HG03066 (cell line): ENCODE results near the gene SLC35E2B.
"Not testable (repeated sequence)": the region's sequence is repeated elsewhere in the genome, so short reads cannot be mapped to it uniquely, and the experiment has no call there.

Experiments used
- ATAC-seq: cut with Tn5 transposase; IDR thresholded peaks from one replicate; pipeline ENCODE4 v1.9.1; 2021; ENCODE audit warnings: low read depth; ENCODE audit not compliant: unreplicated experiment

Gene SLC35E2B

DNA sequence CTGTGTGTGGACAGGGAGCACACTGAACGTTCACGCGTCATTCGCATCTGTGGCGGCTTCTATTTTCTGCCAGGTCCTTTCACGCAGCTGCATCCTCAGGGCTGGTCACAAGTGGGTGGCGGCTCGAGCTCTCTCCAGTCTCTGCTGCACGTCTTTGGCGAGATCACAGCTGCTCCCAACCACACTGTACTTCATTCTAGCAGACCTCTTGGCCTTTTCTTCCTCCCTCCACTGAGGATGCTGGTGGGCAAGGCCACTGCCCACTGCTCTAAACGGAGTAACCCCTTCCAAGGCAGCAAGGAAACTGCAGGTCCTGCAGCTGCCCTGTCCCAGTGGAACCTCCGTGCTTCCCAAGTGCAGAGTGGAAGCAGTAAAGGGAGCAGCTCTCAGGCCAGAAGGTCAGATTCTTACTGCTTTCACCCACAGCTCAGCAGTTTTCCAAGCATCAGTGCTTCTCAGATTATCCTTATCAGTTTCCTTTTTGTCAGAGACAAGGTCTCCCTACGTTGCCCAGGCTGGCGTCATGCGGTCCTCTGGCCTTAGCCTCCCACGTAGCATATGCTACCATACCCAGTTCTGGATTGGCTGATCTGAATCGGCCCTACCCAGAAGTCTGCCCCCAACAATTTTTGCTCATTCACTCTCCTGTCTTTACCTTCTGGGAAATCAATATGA lies 44.9 kb downstream of the SLC35E2B start:
- ATAC-seq = not testable (repeated sequence)

DNA sequence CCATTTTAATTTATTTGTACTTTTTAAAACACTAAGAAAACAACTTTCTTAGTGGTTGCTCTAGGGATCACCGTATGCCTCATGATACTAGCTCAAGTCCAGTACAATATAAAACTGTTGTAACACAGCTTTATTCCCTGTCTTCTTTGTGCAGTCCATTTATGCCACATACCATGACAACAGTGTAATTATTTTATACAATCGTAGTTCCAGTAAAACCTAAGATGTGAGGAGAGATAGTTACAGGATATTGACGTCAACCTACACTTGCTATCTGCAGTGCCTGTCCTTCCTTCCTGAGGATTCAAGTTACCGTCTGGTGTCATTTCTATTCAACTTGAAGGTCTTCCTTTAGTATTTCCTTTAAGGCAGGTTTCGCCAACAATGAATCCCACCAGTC lies 46.3 kb downstream of the SLC35E2B start:
- not testable (repeated sequence) for ATAC-seq

DNA sequence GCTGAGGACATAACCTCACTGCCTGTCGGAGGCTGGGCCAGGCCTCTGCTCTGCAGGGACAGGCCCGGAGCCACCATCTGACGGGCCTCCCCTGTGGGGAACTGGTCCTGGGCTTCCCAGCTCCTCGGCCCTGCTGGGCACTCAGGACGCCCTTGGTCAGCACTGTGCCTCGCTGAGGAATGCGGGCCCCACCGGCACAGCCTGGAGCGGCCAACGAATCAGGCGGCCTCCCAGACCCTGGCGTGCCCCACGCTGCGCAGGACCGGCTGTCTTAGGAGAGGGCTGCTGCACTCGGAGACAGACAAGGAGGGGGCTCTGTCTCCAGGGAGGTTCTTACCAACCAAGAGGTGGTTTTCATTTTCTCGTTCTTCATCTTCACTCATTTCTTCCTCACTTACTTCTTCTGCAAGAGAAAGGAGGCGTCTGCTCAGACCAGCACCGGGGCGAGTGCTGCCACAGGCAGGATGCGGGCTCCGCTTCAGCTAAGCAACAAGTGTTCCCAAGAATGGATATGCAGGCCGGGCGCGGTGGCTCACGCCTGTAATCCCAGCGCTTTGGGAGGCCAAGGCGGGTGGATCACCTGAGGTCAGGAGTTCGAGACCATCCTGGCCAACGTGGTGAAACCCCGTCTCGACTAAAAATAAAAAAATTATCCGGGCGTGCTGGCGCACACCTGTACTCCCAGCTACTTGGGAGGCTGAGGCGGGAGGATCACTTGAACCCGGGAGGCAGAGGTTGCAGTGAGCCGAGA lies 51.7 kb downstream of the SLC35E2B start:
- ATAC-seq = not testable (repeated sequence)

DNA sequence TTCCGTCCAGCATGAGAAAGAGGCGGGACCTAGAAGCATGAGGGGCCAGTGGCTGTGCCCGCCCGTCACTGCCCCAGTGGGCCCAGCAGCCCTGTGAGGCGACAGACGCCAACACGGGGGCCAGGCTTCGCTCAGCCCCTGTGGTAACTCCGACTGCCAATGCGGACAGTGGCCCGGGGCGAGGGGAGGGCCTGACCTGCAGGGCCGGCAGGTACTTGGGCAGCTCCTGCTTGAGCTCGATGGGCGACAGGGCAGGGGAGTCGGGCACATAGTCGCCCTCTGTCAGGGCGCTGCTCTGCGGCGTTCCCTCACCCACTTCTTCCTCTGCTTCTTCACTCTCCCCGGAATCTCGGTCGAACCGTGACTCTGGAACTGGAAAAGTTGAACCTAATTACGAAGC lies 52.5 kb downstream of the SLC35E2B start:
- not testable (repeated sequence) for ATAC-seq

DNA sequence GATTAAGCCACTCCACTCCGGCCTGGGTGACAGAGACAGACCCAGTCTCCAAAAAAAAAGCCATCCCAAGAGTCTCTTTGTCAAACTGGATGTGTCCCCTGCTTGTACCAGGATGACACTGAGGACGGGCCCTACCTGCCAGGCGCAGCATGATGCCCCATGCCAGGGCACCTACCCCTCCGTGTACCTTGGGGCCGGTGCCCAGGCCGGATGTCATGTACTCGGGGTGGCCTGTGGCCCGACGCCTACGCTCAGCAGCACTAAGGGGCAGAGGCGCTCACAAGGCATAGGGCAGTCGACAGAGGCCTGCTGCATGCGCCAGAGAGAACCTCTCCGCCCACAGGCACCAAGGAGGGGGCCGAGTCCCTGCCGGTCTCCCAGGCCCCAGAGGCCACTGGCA lies 53.2 kb downstream of the SLC35E2B start:
- ATAC-seq = not testable (repeated sequence)

DNA sequence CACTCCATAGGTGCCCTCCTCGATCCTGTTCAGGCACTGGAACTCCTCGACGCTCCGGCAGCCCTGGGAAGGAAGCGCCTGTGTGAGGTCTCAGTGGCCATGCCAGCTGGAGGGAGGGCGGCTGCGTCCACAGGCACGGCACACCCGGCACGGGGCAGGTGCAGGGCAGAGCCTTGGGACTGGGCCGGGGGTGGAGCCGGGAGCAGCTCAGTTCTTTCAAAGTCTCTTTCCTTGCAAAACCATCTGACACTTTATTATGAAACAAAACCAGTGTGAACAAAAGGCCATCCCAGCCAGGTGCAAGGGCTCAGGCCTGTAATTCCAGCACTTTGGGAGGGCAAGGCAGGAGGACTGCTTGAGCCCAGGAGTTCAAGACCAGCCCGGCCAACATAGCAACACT lies 54.1 kb downstream of the SLC35E2B start:
- not testable (repeated sequence) for ATAC-seq

DNA sequence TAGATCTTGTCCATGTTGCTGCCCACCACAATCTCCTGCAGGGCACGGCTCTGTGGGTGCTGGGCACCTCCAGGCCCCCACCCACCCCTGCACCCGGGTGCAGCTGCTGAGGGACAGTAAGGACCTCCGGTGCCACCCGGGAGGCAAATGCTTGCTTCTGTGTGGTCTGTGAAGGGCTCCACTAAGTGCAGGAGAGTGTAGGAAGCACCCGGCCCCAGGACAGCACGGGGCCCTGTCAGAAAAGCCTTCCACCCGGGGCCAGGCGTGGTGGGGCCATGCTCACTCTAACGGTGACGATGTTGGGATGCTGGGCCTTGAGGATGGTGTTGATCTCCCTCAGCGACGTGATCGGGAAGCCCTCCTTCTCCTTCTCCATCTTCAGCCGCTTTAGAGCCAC lies 55.1 kb downstream of the SLC35E2B start:
- ATAC-seq = not testable (repeated sequence)

DNA sequence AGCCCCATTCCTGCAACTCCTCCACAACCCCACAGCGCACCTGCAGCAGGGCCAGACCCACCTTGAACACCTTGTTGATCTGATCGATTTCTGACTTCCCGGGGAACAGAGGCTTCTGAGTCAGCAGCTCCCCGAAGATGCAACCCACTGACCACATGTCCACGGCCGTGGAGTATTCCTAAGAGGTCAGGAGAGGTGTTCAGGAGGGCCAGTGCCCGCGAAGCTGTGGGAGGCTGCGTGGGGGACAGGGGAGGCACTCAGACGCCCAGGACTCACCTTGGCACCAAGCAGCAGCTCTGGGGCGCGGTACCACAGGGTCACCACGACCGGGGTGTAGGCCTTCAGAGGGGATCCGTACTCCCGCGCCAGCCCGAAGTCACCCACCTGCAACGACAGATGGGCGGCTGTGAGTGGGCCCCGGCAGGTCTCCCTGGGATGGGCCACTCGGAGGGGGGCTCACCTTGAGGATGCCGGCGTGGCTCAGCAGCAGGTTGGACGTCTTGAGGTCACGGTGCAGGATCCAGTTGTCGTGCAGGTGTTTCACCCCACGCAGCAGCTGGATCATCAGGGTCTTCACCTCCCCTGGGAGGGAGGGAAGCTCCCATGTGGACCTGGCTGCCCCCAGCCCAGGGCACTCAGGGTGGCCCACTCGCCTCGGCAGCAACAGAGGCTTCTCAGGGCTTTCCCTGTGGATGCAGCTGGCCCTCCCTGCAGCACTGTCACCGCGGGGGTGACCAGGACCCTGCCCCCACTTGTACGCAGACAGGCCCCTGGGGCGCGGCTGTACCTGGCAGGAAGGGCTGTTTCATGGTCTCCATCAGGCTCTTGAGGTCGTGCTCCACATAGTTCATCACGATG lies 55.7 kb downstream of the SLC35E2B start:
- ATAC-seq = not testable (repeated sequence)

DNA sequence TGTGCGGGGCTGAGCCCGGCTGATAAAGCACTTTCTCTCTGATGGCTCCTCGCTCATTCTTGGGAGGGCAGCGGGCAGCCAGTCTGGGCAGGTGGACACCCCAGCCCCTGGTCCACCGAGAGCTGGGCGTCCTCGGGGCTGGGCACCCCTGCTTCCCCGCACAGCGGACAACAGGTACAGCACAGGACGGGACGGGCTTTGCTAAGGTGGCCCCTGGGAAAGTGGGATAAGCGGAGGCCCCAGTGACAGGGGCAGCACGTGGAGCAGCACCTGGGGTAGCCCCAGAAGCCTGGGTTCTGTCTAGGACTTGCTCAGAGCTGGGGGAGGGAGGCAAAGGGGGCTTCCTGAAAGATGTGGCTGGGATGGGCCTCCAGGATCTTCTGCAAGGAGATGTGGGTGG lies 58.0 kb downstream of the SLC35E2B start:
- not testable (repeated sequence) for ATAC-seq

DNA sequence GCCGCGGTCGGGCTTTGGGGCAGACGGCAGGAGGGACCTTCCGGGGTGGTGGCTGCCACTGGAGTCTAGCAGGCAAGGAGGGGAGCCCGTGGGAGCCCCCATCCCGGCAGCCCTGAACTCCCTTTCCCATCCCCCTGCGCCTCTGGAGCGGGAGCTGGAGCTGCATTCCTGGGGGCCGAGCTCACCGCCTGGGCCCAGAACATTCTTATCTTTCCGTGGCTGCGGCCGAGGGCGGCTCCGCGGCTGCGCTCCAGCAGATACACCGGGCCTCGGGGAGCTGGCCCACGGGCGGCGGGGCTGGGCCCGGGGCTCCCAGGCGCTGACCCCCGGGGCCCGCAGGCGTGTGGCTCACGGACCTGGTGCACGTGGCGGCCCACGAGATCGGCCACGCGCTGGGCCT lies 59.2 kb downstream of the SLC35E2B start:
- ATAC-seq = not testable (repeated sequence)

DNA sequence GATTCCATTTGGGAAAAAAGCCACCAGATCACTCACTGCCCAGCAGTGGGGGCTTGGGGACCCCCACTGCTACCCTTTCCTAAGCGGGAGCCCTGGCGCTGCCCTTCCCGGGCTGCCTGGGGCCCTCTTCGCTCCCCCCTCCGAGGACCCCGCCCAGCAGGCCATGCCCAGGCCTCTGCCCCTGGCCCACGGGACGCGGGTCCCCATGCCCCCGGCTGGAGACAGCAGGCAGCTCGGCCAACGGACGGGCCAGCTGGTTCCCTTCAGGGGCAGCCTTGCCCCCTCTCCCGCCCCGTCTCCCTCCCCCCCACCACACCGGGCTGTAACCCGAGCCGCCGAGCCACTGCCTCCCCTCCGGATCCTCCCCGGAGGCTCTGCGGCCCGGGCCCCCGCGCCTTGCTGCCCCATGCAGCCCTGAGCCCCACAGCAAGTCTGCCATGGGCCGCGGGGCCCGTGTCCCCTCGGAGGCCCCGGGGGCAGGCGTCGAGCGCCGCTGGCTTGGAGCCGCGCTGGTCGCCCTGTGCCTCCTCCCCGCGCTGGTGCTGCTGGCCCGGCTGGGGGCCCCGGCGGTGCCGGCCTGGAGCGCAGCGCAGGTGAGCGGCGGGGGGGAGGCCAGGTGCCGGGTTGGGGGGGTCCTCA lies 60.7 kb downstream of the SLC35E2B start, which contains the start of gene MMP23B:
Gene MMP23B, plus strand, starts transcription at position 392 of the 639 bp plus-strand sequence. Its CDS starts 46 bp downstream, at position 438.
- no peak for ATAC-seq

DNA sequence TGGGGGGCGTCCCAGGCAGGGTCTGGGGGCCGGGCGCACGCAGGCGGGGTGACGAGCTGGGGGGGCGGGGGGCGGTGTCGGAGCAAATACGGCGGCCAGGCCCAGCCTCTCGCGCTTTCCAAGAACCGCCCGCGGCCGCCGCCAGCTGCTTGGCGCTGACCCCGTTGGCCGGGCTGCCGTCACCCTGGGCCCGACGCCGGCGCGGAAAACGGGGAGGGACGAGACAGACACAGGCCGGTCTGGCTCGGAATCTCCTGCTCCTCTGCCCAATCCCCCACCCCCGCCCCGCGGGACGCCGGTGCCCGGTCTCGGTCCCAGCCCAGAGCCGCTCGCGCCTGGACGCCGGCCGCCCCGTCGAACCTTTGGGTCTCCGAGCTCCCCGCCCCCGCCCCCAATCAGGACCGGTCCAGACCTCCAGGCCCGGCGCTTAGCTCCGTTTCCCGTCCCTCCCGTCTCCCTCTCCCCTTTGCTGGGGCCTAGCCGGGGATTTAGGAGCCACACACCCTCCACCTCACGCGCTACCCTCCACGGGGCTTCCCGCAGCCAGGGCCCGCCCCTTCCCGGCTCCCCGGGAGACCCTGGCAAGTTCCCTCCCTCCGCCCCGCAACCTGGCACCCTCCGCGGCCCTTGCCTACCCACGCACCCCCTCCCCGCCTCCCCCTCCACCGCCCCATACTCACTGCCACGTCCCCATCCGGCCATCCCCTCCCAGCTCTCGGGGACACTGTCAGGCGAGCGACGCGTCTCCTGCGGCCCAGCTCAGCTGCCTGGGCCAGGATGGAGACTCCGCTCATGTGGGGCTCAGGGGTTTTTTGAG lies 61.4 kb downstream of the SLC35E2B start:
- ATAC-seq = no peak

DNA sequence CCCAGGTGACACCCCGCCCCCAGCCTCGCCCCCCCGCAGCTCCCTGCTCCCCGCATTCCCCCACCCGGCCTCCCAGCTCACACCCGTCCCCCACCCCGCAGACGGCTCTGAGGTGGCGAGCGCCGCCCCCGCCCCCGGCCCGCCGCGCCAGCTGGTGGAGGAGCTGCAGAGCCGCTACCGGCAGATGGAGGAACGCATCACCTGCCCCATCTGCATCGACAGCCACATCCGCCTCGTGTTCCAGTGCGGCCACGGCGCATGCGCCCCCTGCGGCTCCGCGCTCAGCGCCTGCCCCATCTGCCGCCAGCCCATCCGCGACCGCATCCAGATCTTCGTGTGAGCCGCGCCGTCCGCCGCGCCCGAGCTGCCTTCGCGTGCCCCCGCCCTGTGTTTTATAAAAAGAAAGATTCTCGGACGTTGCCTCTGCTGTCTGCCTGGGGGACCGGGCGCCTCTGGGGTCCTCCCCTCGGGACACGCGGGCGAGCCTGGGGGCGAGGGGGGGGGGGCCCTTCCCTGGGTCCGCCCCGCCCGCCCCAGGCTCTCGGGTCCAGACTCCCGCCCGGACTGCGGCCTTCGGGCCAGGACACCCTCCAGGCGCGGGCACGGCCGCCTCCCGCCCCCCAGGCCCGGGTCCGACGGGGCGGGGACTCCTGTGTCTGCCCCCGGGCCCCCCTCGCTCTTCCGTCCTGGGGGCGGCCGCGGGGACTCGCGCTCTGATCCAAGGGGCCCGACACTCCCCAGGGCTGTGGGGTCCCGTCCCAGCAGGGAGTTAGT lies 62.2 kb downstream of the SLC35E2B start:
- ATAC-seq = peak; percentile 54

DNA sequence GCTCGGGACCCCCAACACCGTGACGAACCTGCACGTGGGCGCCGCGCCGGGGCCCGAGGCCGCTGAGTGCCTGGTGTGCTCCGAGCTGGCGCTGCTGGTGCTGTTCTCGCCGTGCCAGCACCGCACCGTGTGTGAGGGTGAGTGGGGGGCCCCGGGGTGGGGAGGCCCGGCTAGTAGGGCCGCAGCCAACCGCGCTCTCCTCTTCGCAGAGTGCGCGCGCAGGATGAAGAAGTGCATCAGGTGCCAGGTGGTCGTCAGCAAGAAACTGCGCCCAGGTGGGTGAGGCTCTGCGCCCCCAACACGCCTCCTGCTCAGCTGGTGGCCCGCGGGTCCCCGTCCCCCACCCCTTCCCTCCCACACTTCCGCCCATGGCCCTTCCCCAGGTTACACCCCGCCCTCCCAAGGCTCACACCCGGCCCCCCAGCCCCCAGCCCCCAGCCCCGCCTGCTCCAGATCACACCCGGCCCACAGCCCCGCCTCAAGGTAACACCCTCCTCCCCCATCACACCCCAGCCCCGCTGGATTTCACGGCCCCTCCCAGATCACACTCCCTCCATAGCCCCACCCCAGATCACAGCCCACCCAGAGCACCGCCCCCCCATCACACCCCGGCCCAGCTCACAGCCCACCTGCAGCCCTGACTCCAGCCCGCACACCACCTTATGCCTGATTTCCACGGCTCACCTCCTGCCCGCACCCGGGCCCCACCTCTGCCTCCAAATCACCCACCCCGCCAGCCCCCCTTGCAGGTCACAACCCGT lies 63.0 kb downstream of the SLC35E2B start:
- ATAC-seq = no peak

DNA sequence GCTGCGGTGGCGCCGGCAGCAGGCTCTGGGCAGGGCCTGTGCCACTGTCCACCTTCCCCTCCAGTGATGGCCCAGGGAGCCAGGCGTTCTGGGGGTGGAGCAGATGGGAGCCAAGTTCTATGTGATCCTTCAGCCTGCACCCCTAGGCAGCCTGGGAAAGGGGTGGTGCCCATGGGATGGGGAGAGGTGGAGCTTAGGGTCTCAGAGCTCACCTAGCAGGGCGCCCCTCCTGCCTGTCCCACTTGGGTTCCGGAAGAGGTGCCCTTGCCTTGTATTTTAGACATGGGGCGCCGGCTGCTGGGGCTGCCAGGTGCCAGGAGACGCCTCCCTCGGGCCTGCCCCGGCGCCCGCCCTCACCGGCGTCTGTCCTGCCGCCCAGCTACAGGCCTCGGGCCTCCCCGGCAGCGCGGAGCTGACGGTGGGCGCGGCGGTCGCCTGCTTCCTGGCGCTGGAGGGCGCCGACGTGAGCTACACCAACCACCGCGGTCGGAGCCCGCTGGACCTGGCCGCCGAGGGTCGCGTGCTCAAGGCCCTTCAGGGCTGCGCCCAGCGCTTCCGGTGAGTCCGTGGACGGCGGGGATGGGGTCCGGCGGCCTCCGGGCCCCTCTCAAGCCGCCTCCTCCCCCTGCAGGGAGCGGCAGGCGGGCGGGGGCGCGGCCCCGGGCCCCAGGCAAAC lies 63.7 kb downstream of the SLC35E2B start:
- ATAC-seq = no peak

DNA sequence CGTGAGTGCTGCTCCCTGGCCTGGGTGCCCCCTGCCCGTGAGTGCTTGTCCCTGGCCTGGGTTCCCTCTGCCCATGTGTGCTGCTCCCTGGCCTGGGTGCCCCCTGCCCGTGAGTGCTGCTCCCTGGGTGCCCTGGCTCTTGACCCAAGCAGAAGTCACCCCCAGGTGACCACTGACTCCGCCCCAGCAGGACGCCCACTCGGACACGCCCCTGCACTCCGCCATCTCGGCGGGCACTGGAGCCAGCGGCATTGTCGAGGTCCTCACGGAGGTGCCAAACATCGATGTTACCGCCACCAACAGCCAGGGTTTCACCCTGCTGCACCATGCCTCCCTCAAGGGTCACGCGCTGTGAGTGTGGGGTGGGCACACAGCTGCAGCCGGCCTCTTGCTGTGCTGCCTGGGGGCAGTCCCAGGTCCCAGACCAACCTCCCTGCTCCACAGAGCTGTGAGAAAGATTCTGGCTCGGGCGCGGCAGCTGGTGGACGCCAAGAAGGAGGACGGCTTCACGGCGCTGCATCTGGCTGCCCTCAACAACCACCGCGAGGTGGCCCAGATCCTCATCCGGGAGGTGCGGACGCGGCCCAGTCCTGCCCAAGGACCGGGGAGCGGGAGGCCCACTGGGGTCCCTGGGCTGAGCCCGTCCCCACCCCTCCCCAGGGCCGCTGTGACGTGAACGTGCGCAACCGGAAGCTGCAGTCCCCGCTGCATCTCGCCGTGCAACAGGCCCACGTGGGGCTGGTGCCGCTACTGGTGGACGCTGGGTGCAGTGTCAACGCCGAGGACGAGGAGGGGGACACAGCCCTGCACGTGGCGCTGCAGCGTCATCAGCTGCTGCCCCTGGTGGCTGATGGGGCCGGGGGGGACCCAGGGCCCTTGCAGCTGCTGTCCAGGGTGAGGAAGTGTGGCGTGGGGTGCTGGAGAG lies 64.5 kb downstream of the SLC35E2B start:
- ATAC-seq = no peak
